Stimulated activated CD4-positive, alpha-beta T cell treated with anti-CD3 and anti-CD28 coated beads, Interleukin-1b, Interleukin-23, amount 100 ng/mL, for 24 hours (primary cell): ENCODE data around the gene PARPBP.
"Not testable (repeated sequence)": the region's sequence is repeated elsewhere in the genome, so short reads cannot be mapped to it uniquely, and the experiment has no call there.

Source experiments
- DNase-seq, 4 experiments: peaks; one replicate each; pipeline ENCODE4 v3.0.0-alpha.2; 2020; ENCODE audit warnings: low read depth in 4 of 4, low spot score in 1 of 4

Gene PARPBP

DNA sequence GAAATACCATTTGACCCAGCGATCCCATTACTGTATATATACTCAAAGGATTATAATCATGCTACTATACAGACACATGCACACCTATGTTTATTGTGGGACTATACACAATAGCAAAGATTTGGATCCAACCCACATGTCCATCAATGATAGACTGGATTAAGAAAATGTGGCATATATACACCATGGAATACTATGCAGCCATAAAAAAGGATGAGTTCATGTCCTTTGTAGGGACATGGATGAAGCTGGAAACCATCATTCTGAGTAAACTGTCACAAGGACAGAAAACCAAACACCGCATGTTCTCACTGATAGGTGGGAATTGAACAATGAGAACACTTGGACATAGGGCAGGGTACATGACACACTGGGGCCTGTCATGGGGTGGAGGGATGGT, 120.9 kb downstream of the PARPBP start:
- not testable (repeated sequence) for DNase-seq
